Adrenal gland (tissue), 12 donors: Measurements from ENCODE around the gene AIFM3. TPM values are rescaled to one million over a fixed set of nuclear protein-coding genes. Genes with fewer than 3 reads are reported as not detected.

Experiments used
- DNase-seq, 7 donors: peaks; one replicate each; pipeline ENCODE4 v3.0.0-alpha.2; 2019 to 2020
- H3K27ac ChIP-seq, 5 donors: fragments of 200-600 bp; sonication (generic) in 4 of 5; 1 replicate in 3 of 5; 2 replicates in 2 of 5; pipeline versions ENCODE4 v1.5.1 to v1.8.0; 2016 to 2020; ENCODE audit warnings: mild to moderate bottlenecking in 1 of 5
- H3K27me3 ChIP-seq: fragments of 200-600 bp; 2 replicates; pipeline ENCODE4 v1.8.0; 2021
- H3K36me3 ChIP-seq, 2 donors: fragments of 200-600 bp; replicated peaks in 1 of 2; 1 replicate in 1 of 2; 2 replicates in 1 of 2; pipeline versions ENCODE4 v1.5.1 to v1.8.0; 2018 to 2022
- H3K4me1 ChIP-seq, 2 donors: fragments of 200-600 bp; replicated peaks in 1 of 2; 1 replicate in 1 of 2; 2 replicates in 1 of 2; pipeline versions ENCODE4 v1.5.1 to v1.8.0; 2018 to 2021
- H3K4me3 ChIP-seq, 4 donors: fragments of 200-600 bp; sonication (generic) in 3 of 4; one replicate each; pipeline ENCODE4 v1.5.1; 2016 to 2018
- H3K9me3 ChIP-seq, 3 donors: fragments of 200-600 bp; sonication (generic) in 1 of 3; replicated peaks in 1 of 3; 1 replicate in 2 of 3; 2 replicates in 1 of 3; pipeline versions ENCODE4 v1.5.1 to v1.8.0; 2016 to 2021
- CTCF ChIP-seq, 6 experiments: fragments of 450-650 bp in 4 of 6; fragments of 200-600 bp in 2 of 6; sonication (generic) in 1 of 6; IDR thresholded peaks; 1 replicate in 5 of 6; 2 replicates in 1 of 6; pipeline versions ENCODE4 v1.5.1 to v1.8.0; 2016 to 2021; ENCODE audit warnings: antibody characterized with exemption in 6 of 6, mild to moderate bottlenecking in 2 of 6, moderate library complexity in 1 of 6
- POLR2A ChIP-seq, 2 donors: fragments of 450-650 bp; IDR thresholded peaks; one replicate each; pipeline ENCODE4 v1.6.1; 2017; ENCODE audit warnings: antibody characterized with exemption in 2 of 2, mild to moderate bottlenecking in 2 of 2, moderate library complexity in 1 of 2
- WGBS, 4 donors: extraction: QIAGEN DNeasy Blood & Tissue Kit in 2 of 4; methylation state at CpG; one replicate each; pipeline versions ENCODE4 v1.1.5 to v1.1.7; 2013 to 2017; 5-methylcytosine and 5-hydroxymethylcytosine counted together
- intact Hi-C, 2 donors: fragments of 100-400 bp; cut with DNase I; formaldehyde crosslinking; loops; one replicate each; pipeline versions ENCODE4 v1.14.1 to v1.15.0; 2022 to 2023
- polyA plus RNA-seq, 3 donors: library from polyadenylated mRNA; stranded (reverse); fragments of 200-250 nt in 2 of 3; fragments of 350-450 nt in 1 of 3; fragmentation: Illumina TruSeq in 1 of 3; extraction: RNeasy Lipid Tissue Mini Kit (QIAGEN cat#74804) in 1 of 3; gene quantifications; one replicate each; pipeline ENCODE4 v1.2.3, GENCODE V29; 2013 to 2014
- total RNA-seq, 9 donors: library from RNA; depleted of rRNA in 4 of 9; stranded (reverse); fragments of >200 nt in 4 of 9; fragments of 120-200 nt in 1 of 9; fragmentation: NEBNext Ultra II Directional in 1 of 9; extraction: Animal tissue kit (Norgen Biotek cat#: 25700) in 1 of 9; gene quantifications; one replicate each; pipeline versions ENCODE4 v1.1.0 to v1.2.4, GENCODE V29; 2013 to 2023
- donor health status: healthy with polysubstance abuse.
- donor health status: Bipolar disorder and iron deficiency.
- donor health status: DM: yes; HTN: yes; CAD: no.
- donor health status: DM: no; HTN: no; CAD: no.
- donor health status: DM: no; HTN: no; CAD: no.
- donor health status: DM: yes; HTN: yes; CAD: no.

AIFM3 gene
- total and polyA plus RNA-seq, 12 donors: 0.37 to 9.1 (median 2.2) TPM

- Histone ChIP-seq H3K4me3 (no peak overlapping the region), H3K9me3 (no peaks in the 10 kb centered on the region), H3K27ac (no peak overlapping the region), H3K27me3 (no peaks in the 10 kb centered on the region), H3K4me1 (no peaks in the 10 kb centered on the region), H3K36me3 (peaks cover 0 to 49% of the 10 kb centered on the region in 2 donors)
- DNase-seq: no peak
- intact Hi-C loops: no loop called here
- WGBS, 4 donors: 83 to 91% (median 88%) methylated on average over 10 of the region's 10 CpGs
- TF ChIP-seq CTCF (IDR thresholded peaks at IDR 0.05) (no peak), POLR2A (IDR thresholded peaks at IDR 0.05) (no peak)
These were observed 15.7 kb upstream of the AIFM3 start for GRCh38 chr22:20951151-20951931.

GRCh38 chr22:20951932-20952380 lies 15.1 kb upstream of the AIFM3 start:
- Histone ChIP-seq H3K4me3 (no peak overlapping the region), H3K36me3 (peaks cover 0 to 49% of the 10 kb centered on the region in 2 donors), H3K27ac (no peak overlapping the region), H3K4me1 (no peaks in the 10 kb centered on the region), H3K27me3 (no peaks in the 10 kb centered on the region), H3K9me3 (no peaks in the 10 kb centered on the region)
- 90 to 93% (median 92%) methylated on average over 8 of the region's 8 CpGs for WGBS, 4 donors
- intact Hi-C loops: no loop called here
- no peak for DNase-seq
- TF ChIP-seq POLR2A (IDR thresholded peaks at IDR 0.05) (no peak), CTCF (IDR thresholded peaks at IDR 0.05) (no peak)

GRCh38 chr22:20952544-20953341 lies 14.3 kb upstream of the AIFM3 start:
- DNase-seq: no peak
- WGBS, 4 donors: 89 to 94% (median 92%) methylated on average over 9 to 13 of the region's 13 CpGs
- Histone ChIP-seq H3K27ac (no peak overlapping the region), H3K4me3 (no peak overlapping the region), H3K36me3 (peaks cover 0 to 49% of the 10 kb centered on the region in 2 donors), H3K9me3 (no peaks in the 10 kb centered on the region), H3K27me3 (no peaks in the 10 kb centered on the region), H3K4me1 (no peaks in the 10 kb centered on the region)
- intact Hi-C loops: no loop called here
- TF ChIP-seq CTCF (IDR thresholded peaks at IDR 0.05) (no peak), POLR2A (IDR thresholded peaks at IDR 0.05) (no peak)

- DNase-seq: no peak
- no peaks in the 10 kb centered on the region for H3K9me3 ChIP-seq
- no peak overlapping the region for H3K4me3 ChIP-seq
- 66 to 78% (median 69%) methylated on average over 3 of the region's 3 CpGs for WGBS, 4 donors
- no peaks in the 10 kb centered on the region for H3K4me1 ChIP-seq
- intact Hi-C loops: no loop called here
- H3K27ac ChIP-seq: no peak overlapping the region
- H3K36me3 ChIP-seq: peaks cover 0 to 49% of the 10 kb centered on the region in 2 donors
- no peak for TF ChIP-seq POLR2A (IDR thresholded peaks at IDR 0.05)
- TF ChIP-seq CTCF (IDR thresholded peaks at IDR 0.05): no peak
- H3K27me3 ChIP-seq: no peaks in the 10 kb centered on the region
These were observed 13.8 kb upstream of the AIFM3 start for GRCh38 chr22:20953342-20953608.
